Head of caudate nucleus (tissue), 42 donors: ENCODE measurements around the gene C1orf159.

Source experiments
- DNase-seq, 42 donors: peaks; one replicate each; pipeline versions ENCODE4 v3.0.0 to v3.0.0-alpha.2; 2020 to 2021; ENCODE audit warnings: mixed read lengths in 7 of 42
- intact Hi-C: fragments of 100-400 bp; cut with DNase I; formaldehyde crosslinking; loops from one replicate; pipeline ENCODE4 v1.15.0; 2022

C1orf159 gene

GRCh38 chr1:1039145-1039910, 76.6 kb downstream of the C1orf159 start:
- intact Hi-C loops: loop anchor here (10.0 kb wide), 1 partner anchor 75 kb away; the partner anchor contains the start of gene C1orf159
- DNase-seq: no peak

- intact Hi-C loops: loop anchor here (10.0 kb wide), 1 partner anchor 76 kb away; the partner anchor contains the start of gene C1orf159
Measured at GRCh38 chr1:1038694-1039093, 77.2 kb downstream of the C1orf159 start.

GRCh38 chr1:1037366-1038327, 78.2 kb downstream of the C1orf159 start:
- DNase-seq: peak in 22 of 42 donors; percentile 25 to 78 (median 58)
- intact Hi-C loops: loop anchor here (10.0 kb wide), 1 partner anchor 77 kb away; the partner anchor contains the start of gene C1orf159

More at GRCh38 chr1:1038694-1039093, 77.2 kb downstream of the C1orf159 start:
- DNase-seq: no peak

GRCh38 chr1:1035291-1035943, 80.5 kb downstream of the C1orf159 start:
- DNase-seq: no peak
- intact Hi-C loops: loop anchor here (10.0 kb wide), 1 partner anchor 79 kb away; the partner anchor contains the start of gene C1orf159

- intact Hi-C loops: loop anchor here (10.0 kb wide), 1 partner anchor 80 kb away; the partner anchor contains the start of gene C1orf159
- DNase-seq: peak in 3 of 42 donors; percentile 13 to 32 (median 27)
Measured at GRCh38 chr1:1034439-1034781, 81.5 kb downstream of the C1orf159 start.

GRCh38 chr1:1033731-1034438, 82.0 kb downstream of the C1orf159 start:
- DNase-seq: no peak
- intact Hi-C loops: loop anchor here (10.0 kb wide), 1 partner anchor 81 kb away; the partner anchor contains the start of gene C1orf159

- intact Hi-C loops: loop anchor here (10.0 kb wide), 1 partner anchor 82 kb away; the partner anchor contains the start of gene C1orf159
- DNase-seq: peak; percentile 78 to 97 (median 93)
Measured at GRCh38 chr1:1033009-1033587, 82.8 kb downstream of the C1orf159 start.

GRCh38 chr1:1032424-1032823, 83.5 kb downstream of the C1orf159 start:
- intact Hi-C loops: loop anchor here (10.0 kb wide), 1 partner anchor 82 kb away; the partner anchor contains the start of gene C1orf159

More at GRCh38 chr1:1032424-1032823, 83.5 kb downstream of the C1orf159 start:
- DNase-seq: peak in 19 of 42 donors; percentile 23 to 78 (median 50)
